ACHN (cell line): ENCODE data around the gene ADH7.

Source experiments
- DNase-seq: peaks from one replicate; pipeline ENCODE4 v3.0.0-alpha.2; 2015
- in situ Hi-C: cut with HindIII; loops from 2 replicates; pipeline ENCODE4 v1.10.0; 2017; ENCODE audit warnings: low sequenced_read_pairs, low pct_ligation_motif_present, low pct_unique_long_range_greater_than_20kb

Gene ADH7

DNA sequence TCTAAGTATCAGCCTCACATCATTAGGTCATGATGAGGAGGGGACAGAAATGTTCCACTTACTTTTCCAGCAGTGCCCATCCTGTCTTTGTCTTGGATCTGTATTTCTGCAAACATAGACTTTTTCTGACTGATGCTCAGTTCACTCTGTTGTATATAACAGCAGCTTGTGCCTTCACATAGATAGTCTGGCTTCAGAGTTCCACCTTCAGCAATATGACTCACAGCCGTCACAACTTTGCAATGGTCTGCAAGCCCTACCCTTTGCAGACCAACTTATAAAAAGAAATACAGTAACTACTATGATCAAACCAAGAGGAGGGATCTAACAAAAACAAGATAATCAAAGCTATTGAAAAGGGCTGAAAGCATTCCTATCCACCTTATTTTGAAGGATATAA is at the start of gene ADH7:
TSS of gene ADH7 (minus strand) at position 189 of the 400 bp plus-strand sequence. CDS start at position 80, 109 bp downstream.
- in situ Hi-C loops, result no loop called here
- no peak for DNase-seq

DNA sequence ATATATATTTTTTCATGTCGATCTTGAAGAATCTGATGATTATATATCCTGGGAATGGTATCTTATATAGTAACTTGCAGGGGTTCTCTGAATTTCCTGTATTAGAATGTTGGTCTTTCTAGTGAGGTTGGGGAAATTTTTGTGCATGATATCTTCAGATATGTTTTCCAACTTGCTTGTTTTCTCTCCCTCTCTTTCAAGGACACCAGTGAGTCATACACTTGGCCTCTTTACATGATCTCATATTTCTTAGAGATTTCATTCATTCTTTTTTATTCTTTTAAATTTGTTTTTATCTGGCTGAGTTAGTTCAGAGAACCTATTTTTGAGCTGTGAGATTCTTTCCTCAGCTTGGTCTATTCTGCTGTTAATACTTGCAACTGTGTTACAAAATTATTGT is 48.5 kb upstream of the ADH7 start:
- DNase-seq, result no peak
- in situ Hi-C loops, result no loop called here

- no peak for DNase-seq
- in situ Hi-C loops, result no loop called here
Measured at GRCh38 chr4:99473131-99473530, 38.0 kb upstream of the ADH7 start.

DNA sequence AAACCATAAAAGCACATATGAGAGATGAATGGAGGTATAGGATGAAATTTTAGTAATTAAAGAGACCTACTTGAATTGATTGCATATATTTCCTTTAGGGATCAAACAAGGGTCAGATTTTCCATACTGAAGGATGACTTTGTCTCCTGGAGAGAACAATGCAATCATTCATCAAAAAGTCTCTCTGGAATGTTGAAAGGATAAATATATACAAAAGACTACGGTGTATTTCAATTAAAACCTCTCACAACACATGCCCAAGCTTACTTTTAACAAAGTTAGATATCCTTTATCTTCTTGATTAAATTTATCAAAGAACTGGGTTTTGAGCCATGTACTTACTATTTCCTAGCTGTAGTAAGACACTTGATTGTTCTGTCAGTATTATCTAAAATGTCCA is 36.8 kb upstream of the ADH7 start:
- in situ Hi-C loops, result no loop called here
- no peak for DNase-seq

- in situ Hi-C loops, result no loop called here
- no peak for DNase-seq
Measured at GRCh38 chr4:99471349-99471748, 36.2 kb upstream of the ADH7 start.

DNA sequence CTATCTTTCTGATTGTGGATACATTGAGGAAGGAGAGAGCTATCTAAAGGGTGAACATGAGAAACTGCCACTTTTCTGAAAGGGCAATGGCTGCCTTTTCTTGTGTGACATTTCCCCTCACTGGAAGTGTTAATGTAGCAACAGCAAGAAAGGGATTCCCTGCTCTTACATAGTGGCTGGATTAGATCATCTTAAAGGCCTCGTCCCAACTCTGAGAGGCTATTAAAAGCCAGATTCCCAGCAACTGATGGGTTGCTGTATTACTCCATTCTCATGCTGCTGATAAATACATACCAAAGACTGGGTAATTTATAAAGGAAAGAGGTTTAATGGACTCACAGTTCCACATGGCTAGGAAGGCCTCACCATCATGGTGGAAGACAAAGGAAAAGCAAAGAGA is 33.7 kb upstream of the ADH7 start:
- DNase-seq, result no peak
- in situ Hi-C loops, result no loop called here

GRCh38 chr4:99467887-99468286 is 32.7 kb upstream of the ADH7 start:
- no peak for DNase-seq
- in situ Hi-C loops, result no loop called here

DNA sequence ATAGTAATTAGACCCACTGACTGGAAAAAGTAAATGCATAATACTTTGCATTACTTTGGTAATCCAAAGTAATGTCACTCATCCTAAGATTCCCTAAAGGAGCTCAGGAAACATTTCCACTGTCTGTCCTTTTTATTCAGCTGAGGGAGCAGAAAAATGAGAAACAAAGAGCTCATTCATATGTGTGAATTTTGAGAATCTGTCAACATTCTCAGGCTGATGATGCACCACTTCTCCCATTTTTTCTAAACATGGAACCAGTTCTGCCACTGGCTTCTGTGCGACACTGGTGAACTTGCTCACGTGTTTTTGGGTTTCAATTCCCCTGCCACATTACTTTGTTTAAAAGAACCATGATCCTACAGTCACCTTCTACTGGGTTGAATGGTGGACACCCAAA is 28.4 kb upstream of the ADH7 start:
- in situ Hi-C loops, result no loop called here
- no peak for DNase-seq

DNA sequence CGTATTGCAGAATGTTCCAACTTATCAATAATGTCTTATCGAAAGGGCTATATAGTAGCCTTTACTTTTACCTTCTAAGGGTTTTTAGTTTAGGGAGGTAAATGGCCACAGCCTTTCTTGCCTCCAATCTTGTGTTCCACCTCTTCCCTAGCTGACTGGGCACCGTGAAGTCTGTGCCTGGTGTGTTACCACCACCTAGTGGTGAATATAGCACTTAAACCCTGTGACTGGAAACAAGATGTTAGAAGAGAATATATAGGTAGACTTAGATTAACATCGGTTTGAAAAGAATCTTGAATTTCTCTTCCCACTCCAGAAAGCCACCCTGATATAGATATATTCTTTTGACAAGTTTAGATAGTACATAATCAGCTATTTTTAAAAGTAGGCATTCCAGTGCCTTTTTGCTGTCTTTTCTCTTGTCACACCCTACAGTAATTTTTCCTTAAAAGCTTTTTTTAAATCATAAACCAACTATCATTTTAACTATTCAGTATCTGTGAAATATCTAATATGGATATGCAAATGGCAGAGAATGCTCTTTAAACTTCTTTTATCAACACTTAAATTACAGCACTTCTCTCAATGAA is 27.8 kb upstream of the ADH7 start:
- in situ Hi-C loops, result no loop called here
- DNase-seq, result peak; percentile 71

DNA sequence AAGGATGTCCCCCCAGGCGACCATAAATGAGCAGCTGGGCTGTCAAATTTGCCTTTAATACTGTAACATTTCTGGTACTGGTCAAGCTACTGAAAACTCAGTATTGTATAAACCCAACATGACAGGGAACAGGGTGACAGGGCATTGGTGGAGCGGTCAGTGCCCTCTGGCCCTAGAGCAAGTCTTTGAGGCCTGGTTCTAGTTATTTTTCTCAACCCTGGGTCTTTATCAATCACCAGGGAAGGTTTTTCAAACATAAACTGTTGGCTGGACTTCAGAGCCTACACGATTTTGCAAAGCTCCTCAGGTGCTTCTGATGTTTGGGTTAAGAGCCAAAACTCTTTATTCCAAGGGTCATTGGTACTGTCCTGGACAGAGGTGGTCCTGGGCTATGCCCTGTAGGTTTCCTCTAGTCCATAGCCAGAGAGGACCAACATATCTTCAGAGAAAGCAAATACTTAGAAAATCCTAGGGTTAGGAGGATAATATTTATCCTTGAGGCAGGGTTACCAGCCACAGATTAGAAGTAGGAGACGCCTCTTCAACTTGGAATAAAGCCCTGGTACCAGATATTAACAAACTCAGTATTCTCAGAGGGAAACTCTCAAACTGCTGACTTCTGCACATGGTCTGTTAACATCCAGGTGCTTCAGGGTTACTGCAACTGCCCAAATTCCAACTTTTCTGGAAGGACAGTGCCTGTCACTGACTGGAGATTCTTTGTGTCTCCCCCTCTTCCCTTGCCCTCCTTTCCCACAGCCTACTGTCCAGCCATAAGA is 26.7 kb upstream of the ADH7 start:
- in situ Hi-C loops, result no loop called here
- DNase-seq, result no peak

DNA sequence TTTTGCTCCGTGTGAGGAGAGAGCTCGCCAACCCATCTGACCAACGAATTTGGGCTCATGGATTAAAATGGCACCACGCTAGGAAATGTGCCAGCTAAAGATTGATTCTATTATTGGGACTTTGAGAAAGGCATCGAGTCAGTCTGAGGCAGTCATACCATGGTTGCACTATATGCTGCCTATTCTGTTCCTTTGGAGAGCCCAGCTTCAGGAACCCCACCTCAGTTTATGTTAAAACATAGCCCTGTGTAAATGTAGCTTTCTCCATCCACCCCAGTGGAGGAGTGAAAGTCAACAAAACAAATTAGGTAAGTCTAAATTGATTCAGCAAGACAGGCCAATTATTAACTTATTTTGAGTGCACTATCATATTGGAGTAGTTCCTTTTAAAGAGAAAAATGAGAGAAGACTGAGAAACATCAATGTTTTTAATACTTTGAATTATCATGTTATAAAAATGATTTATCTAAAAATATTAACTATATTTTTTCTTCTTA is 24.5 kb upstream of the ADH7 start:
- in situ Hi-C loops, result no loop called here
- no peak for DNase-seq

- in situ Hi-C loops, result no loop called here
- no peak for DNase-seq
Measured at GRCh38 chr4:99458911-99459447, 23.8 kb upstream of the ADH7 start.

DNA sequence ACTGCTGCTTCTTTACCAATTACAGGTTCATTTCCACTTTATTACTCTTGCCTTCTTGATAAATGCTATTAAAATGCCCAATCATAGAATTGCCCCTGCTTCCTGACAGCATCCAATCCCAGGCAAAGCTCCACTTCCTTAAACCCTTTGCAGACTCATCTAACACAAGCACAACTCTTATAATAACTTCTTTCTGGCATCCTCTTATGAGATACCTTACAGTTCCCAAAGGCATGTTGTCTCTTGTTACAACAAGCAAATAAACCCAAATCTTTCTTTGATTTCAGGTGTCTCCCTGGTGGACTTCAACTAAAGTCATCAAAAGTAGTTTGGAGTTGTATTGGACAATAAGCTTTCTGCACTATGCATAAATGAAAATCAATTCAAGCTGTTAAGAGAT is 22.5 kb upstream of the ADH7 start:
- DNase-seq, result no peak
- in situ Hi-C loops, result no loop called here

DNA sequence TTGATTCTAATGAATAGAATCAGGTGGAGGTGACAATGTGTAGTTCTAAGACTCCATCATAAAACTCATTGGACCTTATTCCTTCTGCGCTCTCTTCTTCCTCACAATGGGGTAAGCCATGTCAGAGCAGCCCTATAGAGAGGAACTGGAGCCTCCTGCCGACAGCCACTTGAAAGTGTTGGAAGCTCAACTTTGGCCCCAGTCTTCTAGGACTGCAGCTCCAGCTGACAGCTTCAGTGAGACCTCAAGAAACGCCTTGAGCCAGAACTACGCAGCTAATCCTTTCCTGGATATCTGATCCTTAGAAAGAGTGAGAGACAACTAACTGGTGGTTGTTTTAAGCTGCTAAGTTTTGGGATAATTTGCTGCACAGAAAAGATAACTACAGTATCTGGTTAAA is 22.1 kb upstream of the ADH7 start:
- in situ Hi-C loops, result no loop called here
- DNase-seq, result no peak

DNA sequence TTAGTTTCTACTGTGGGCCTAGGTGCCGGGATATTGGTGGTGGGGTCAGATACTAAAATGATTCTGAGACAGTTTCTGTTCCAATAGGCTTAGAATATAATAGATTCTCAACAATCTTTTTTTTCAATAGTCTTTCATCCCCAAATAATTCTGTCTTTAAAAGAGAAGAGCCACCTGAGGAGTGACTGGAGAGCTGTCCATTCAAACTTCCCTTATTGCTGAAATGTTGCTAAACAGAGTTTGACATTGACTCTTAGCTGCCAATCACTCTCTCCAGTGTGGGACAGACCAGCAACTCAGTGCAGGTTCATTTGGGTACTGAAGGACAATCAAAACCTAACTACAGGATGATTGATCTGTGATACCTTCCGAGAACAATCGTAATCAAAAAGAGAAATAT is 12.4 kb upstream of the ADH7 start:
- no peak for DNase-seq
- in situ Hi-C loops, result no loop called here

GRCh38 chr4:99447079-99447478 is 11.9 kb upstream of the ADH7 start:
- peak; percentile 59 for DNase-seq
- in situ Hi-C loops, result no loop called here

DNA sequence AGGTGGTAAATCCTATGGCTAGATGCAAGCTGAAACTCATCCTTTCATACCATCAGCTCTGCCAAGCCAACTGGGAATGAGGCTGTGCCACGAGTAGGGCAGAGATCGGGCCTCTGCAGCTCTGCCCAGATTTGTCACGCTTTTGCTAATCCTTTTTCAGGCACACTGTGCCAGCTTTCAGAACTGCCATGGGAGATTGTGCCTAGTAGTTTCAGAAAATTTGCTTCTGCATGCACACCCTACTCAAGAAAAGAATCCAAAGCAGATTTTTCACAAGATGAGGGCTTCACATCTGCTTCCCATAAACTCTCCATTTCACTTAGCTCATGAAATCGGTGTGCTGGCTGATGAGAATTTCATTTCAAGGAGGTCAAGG is 3.3 kb upstream of the ADH7 start:
- DNase-seq, result no peak
- in situ Hi-C loops, result no loop called here

DNA sequence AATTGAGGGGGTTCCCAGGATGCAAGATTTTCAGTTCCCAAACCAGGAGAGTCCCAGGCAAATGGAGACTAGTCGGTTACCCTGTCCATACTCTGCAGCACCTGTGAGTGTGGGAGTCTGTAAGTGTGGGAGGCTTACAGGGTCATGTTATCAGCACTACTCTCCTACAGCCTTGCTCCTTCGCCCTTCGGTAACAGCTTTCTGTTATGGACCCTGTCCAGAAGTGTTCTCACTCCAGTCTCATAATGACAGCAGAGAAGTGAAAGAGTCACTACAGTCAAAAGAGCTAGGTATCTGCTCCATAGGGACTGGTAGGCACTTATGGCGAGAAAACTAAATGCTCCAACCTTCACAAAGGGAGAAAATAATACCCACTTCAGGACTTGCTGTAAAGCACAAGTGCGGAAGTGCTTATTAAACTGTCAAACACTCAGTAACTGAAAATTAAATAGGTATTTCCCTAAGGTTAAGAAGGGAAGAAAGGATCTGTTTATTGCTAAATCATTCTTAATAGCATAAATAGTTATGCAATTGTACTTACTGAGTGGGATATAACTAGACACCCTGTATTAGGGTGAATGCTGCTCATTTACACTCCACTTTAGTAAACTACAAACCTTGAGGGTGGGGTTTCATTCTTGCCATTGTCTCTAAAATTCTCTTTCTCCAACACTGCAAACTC is 2.7 kb upstream of the ADH7 start:
- DNase-seq, result no peak
- in situ Hi-C loops, result no loop called here

DNA sequence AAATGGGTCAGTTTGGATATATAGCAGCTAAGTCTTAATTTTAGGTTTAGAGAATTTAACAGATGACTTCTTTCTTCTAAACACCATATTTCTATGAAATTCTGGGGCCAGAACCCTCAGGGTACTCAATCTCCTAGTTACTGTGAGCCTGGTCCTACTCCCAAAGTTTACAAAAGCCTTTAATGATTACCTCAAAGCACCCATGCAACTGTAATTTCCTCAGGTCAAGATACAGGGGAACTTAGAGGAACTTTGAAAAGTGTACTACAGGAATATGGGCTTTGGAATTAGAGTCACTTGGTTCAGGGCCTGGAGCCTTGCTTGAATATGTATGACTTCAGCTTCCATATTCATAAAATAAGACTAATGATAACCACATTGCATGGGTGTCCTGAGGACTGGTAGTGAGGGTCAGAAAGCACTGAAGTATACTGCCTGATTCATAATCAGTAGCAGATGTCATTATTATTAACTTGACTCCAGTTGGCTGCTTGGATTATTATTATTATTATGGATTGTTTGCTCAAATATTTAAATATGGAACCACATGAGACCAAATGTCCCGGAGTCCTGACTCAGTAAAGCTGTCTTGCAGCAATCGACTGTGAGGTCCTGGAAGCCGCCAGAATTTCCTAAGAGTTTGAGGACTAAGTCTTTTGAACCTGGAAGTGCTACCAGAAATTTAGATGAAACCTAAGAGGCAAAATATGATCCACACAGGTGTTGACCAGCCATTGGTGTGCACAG is 2.0 kb upstream of the ADH7 start:
- in situ Hi-C loops, result no loop called here
- DNase-seq, result no peak
